B cell (primary cell): ENCODE data around the gene RASGRP3. TPM values are rescaled to one million over a fixed set of nuclear protein-coding genes. Genes with fewer than 3 reads are reported as not detected.

Experiments
- ATAC-seq: fragments of 200-7000 bp; cut with Tn5 transposase; one replicate; pipeline ENCODE4 v1.10.0; 2021; ENCODE audit warnings: low read depth, mild to moderate bottlenecking, moderate number of reproducible peaks, moderate library complexity
- CTCF ChIA-PET: fragments of 350-600 bp; sonication (Branson Sonifier 250); formaldehyde crosslinking; loops from one replicate; lab custom pipeline; 2021; ENCODE audit warnings: antibody characterized with exemption, inconsistent platforms; lab: Charles Lee
- POLR2A ChIA-PET: fragments of 350-600 bp; sonication (Branson Sonifier 250); formaldehyde crosslinking; loops from one replicate; lab custom pipeline; 2021; ENCODE audit warnings: antibody characterized with exemption; lab: Charles Lee
- DNase-seq: peaks from one replicate; pipeline ENCODE4 v3.0.0; 2013
- H2AFZ ChIP-seq: 2 replicates; pipeline ENCODE4 v1.6.1; 2012; ENCODE audit warnings: mild to moderate bottlenecking, low read depth, low read length; ENCODE audit not compliant: insufficient read depth, poor library complexity, severe bottlenecking
- H3K27ac ChIP-seq, 2 donors: 1 replicate in 1 of 2; 2 replicates in 1 of 2; pipeline ENCODE4 v1.5.1; 2012 to 2013; ENCODE audit warnings: low read length in 2 of 2, mild to moderate bottlenecking in 2 of 2, moderate library complexity in 1 of 2
- H3K27me3 ChIP-seq, 4 experiments: fragments of 200-600 bp in 1 of 4; sonication (generic) in 1 of 4; replicated peaks in 1 of 4; 1 replicate in 2 of 4; 2 replicates in 2 of 4; pipeline versions ENCODE4 v1.6.1 to v1.7.0; 2013 to 2016; ENCODE audit warnings: low read length in 3 of 4, mild to moderate bottlenecking in 2 of 4, mixed read lengths in 1 of 4, moderate library complexity in 1 of 4; ENCODE audit not compliant: insufficient read depth in 4 of 4, control insufficient read depth in 3 of 4; ENCODE audit errors: control extremely low read depth in 1 of 4
- H3K36me3 ChIP-seq, 2 experiments: replicated peaks in 1 of 2; 1 replicate in 1 of 2; 2 replicates in 1 of 2; pipeline versions ENCODE4 v1.6.1 to v1.7.1; 2013; ENCODE audit warnings: low read length in 1 of 2; ENCODE audit not compliant: insufficient read depth in 2 of 2, control insufficient read depth in 1 of 2; ENCODE audit errors: control extremely low read depth in 1 of 2, extremely low read depth in 1 of 2
- H3K4me1 ChIP-seq, 2 donors: fragments of 200-600 bp in 1 of 2; sonication (generic) in 1 of 2; 1 replicate in 1 of 2; 2 replicates in 1 of 2; pipeline versions ENCODE4 v1.5.1 to v1.6.1; 2013 to 2017; ENCODE audit warnings: low read length in 2 of 2; ENCODE audit not compliant: control insufficient read depth in 2 of 2, insufficient read depth in 2 of 2
- H3K4me2 ChIP-seq: replicated peaks from 2 replicates; pipeline ENCODE3; 2012; ENCODE audit warnings: mild to moderate bottlenecking, low read depth, low read length; ENCODE audit not compliant: poor library complexity, severe bottlenecking
- H3K4me3 ChIP-seq, 5 experiments: fragments of 200-600 bp in 1 of 5; sonication (generic) in 1 of 5; 1 replicate in 3 of 5; 2 replicates in 2 of 5; pipeline versions ENCODE4 v1.5.1 to v1.7.0; 2011 to 2016; ENCODE audit warnings: low read length in 4 of 5, mild to moderate bottlenecking in 4 of 5, low read depth in 2 of 5, control low read depth in 1 of 5, moderate library complexity in 1 of 5; ENCODE audit not compliant: insufficient read depth in 1 of 5; ENCODE audit errors: control extremely low read depth in 1 of 5, extremely low read depth in 1 of 5
- H3K79me2 ChIP-seq: fragments of 200-600 bp; sonication (generic); one replicate; pipeline ENCODE4 v1.6.0; 2016; ENCODE audit warnings: low read length; ENCODE audit not compliant: control insufficient read depth, insufficient read depth
- H3K9ac ChIP-seq: fragments of 200-600 bp; sonication (generic); 2 replicates; pipeline ENCODE4 v1.6.1; 2017; ENCODE audit warnings: mild to moderate bottlenecking, low read length, moderate library complexity
- H3K9me3 ChIP-seq, 3 donors: one replicate each; pipeline versions ENCODE4 v1.6.1 to v1.7.1; 2013; ENCODE audit warnings: low read length in 2 of 3; ENCODE audit not compliant: control insufficient read depth in 2 of 3, insufficient read depth in 1 of 3; ENCODE audit errors: control extremely low read depth in 1 of 3
- H4K20me1 ChIP-seq: 2 replicates; pipeline ENCODE4 v1.6.0; 2012; ENCODE audit warnings: mild to moderate bottlenecking, low read length; ENCODE audit not compliant: insufficient read depth, control insufficient read depth, poor library complexity, severe bottlenecking
- H3K27ac Mint-ChIP-seq: one replicate; pipeline ENCODE4 v1.8.0; 2021; ENCODE audit warnings: mixed read lengths
- H3K27me3 Mint-ChIP-seq: one replicate; pipeline ENCODE4 v1.8.0; 2021; ENCODE audit warnings: mixed read lengths
- H3K4me1 Mint-ChIP-seq: one replicate; pipeline ENCODE4 v1.8.0; 2021; ENCODE audit warnings: mixed read lengths
- H3K4me3 Mint-ChIP-seq: one replicate; pipeline ENCODE4 v1.8.0; 2021; ENCODE audit warnings: mixed read lengths
- H3K9me3 Mint-ChIP-seq: one replicate; pipeline ENCODE4 v1.8.0; 2022; ENCODE audit warnings: mixed read lengths; ENCODE audit not compliant: insufficient read depth
- EZH2 ChIP-seq: IDR thresholded peaks from 2 replicates; pipeline ENCODE4 v1.6.1; 2012; ENCODE audit warnings: borderline replicate concordance, low read depth, mild to moderate bottlenecking, moderate library complexity, low read length; ENCODE audit not compliant: insufficient read depth, poor library complexity, severe bottlenecking
- WGBS: methylation state at CpG from one replicate; pipeline ENCODE4 v1.1.5; 2013; ENCODE audit warnings: missing lambda C conversion rate; ENCODE audit not compliant: insufficient coverage; 5-methylcytosine and 5-hydroxymethylcytosine counted together
- intact Hi-C: fragments of 100-400 bp; cut with micrococcal nuclease; formaldehyde crosslinking; loops from one replicate; pipeline ENCODE4 v1.10.0; 2022
- polyA plus RNA-seq: library from polyadenylated mRNA; depleted of rRNA; stranded (reverse); fragments of >200 nt; gene quantifications from 2 replicates; pipeline ENCODE4 v1.2.3, GENCODE V29; 2012
- total RNA-seq, 2 donors: library from RNA; stranded (reverse); fragments of 120-200 nt in 1 of 2; gene quantifications; 1 replicate in 1 of 2; 2 replicates in 1 of 2; pipeline versions ENCODE4 v1.2.3 to v1.2.4, GENCODE V29; 2013 to 2022
- TF ChIP-seq, protein P1 (sequence below): fragments of 200-600 bp; IDR thresholded peaks from one replicate; pipeline ENCODE4 v1.8.0; 2022; ENCODE audit warnings: antibody characterized with exemption, mild to moderate bottlenecking

Gene RASGRP3
- total and polyA plus RNA-seq, 2 donors (not counting 1 experiment from before 2014, with no cell fraction given), result 67.5 to 107 TPM

DNA sequence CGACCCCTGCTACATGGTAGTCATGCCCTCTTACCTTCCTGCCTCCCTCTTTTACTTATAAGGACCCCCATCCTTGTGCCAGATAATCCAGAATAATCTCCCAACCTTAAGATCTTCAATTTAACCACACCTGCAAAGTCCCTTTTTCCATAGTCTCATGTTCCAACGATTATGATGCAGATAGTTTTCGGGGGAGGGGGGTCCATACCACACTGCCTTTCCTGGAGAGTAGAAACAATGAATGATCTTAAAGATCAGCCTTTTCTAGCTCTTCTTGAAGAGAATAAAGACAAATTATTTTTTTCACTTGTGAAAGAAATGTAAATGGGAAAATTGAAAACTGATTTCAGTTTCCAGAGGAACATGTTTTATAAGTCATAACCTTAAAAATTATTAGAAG is 127.0 kb downstream of the RASGRP3 start:
- 92% methylated on average over 1 of the region's 3 CpGs for WGBS
- ChIA-PET CTCF (no interaction called here), POLR2A (no interaction called here)
- intact Hi-C loops, result no loop called here
- ATAC-seq (no peak), DNase-seq (no peak)
- Histone ChIP-seq H4K20me1 (no peaks in the 10 kb centered on the region), H3K4me2 (no peak overlapping the region), H2AFZ (no peak overlapping the region), H3K9ac (no peak overlapping the region), H3K27ac (no peak overlapping the region), H3K79me2 (peaks cover 22% of the 10 kb centered on the region), H3K9me3 (no peaks in the 10 kb centered on the region), H3K4me1 (peaks cover 5 to 7% of the 10 kb centered on the region in 2 donors), H3K4me3 (no peak overlapping the region), H3K27me3 (no peaks in the 10 kb centered on the region), H3K36me3 (no peaks in the 10 kb centered on the region)
- Mint-ChIP-seq H3K9me3 (no peaks in the 10 kb centered on the region), H3K4me3 (no peak overlapping the region), H3K27me3 (no peaks in the 10 kb centered on the region), H3K27ac (no peak overlapping the region), H3K4me1 (peaks cover 14% of the 10 kb centered on the region)
- TF ChIP-seq, protein P1, sequence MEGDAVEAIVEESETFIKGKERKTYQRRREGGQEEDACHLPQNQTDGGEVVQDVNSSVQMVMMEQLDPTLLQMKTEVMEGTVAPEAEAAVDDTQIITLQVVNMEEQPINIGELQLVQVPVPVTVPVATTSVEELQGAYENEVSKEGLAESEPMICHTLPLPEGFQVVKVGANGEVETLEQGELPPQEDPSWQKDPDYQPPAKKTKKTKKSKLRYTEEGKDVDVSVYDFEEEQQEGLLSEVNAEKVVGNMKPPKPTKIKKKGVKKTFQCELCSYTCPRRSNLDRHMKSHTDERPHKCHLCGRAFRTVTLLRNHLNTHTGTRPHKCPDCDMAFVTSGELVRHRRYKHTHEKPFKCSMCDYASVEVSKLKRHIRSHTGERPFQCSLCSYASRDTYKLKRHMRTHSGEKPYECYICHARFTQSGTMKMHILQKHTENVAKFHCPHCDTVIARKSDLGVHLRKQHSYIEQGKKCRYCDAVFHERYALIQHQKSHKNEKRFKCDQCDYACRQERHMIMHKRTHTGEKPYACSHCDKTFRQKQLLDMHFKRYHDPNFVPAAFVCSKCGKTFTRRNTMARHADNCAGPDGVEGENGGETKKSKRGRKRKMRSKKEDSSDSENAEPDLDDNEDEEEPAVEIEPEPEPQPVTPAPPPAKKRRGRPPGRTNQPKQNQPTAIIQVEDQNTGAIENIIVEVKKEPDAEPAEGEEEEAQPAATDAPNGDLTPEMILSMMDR, result no peak

DNA sequence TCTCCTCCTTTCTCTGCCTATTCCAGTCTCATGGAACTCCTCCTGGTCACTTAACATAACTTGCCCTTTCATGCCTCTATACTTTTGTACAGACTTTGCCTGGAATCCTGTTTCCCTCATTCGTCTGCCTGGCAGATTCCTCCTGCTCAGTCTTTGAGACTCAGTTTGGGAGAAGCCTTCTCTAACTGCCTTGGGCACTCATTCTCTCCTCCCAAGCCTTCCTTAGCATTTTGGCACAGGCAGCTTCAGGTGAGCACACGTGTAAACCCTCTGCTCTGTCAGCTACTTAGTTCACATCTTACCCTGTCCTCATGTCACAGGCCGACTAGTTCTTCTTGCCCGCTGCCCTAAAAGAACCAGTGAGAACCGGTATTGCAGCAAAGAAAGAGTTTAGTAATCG is 128.6 kb downstream of the RASGRP3 start:
- H3K4me3 Mint-ChIP-seq, result no peak overlapping the region
- H3K79me2 ChIP-seq, result peaks cover 6% of the 10 kb centered on the region
- no peaks in the 10 kb centered on the region for H3K36me3 ChIP-seq
- no peak overlapping the region for H3K27ac ChIP-seq
- H3K4me1 Mint-ChIP-seq, result no peaks in the 10 kb centered on the region
- ATAC-seq (no peak), DNase-seq (no peak)
- WGBS, result 100% methylated on average over 6 of the region's 6 CpGs
- no peak overlapping the region for H3K9ac ChIP-seq
- intact Hi-C loops, result no loop called here
- no peak overlapping the region for H3K27ac Mint-ChIP-seq
- no peaks in the 10 kb centered on the region for H3K9me3 Mint-ChIP-seq
- H2AFZ ChIP-seq, result no peak overlapping the region
- H3K4me2 ChIP-seq, result no peak overlapping the region
- POLR2A ChIA-PET, result no interaction called here
- no peaks in the 10 kb centered on the region for H4K20me1 ChIP-seq
- no peak overlapping the region for H3K4me3 ChIP-seq
- no peaks in the 10 kb centered on the region for H3K9me3 ChIP-seq
- TF ChIP-seq EZH2, result no peak
- TF ChIP-seq, protein P1, result no peak
- no peaks in the 10 kb centered on the region for H3K27me3 Mint-ChIP-seq
- no peaks in the 10 kb centered on the region for H3K27me3 ChIP-seq
- CTCF ChIA-PET, result no interaction called here
- no peaks in the 10 kb centered on the region for H3K4me1 ChIP-seq
